HG03060 (cell line): ENCODE data around the gene BAIAP2.
"Not testable (repeated sequence)": the region's sequence is repeated elsewhere in the genome, so short reads cannot be mapped to it uniquely, and the experiment has no call there.

Experiments
- ATAC-seq: cut with Tn5 transposase; IDR thresholded peaks from one replicate; pipeline ENCODE4 v1.9.1; 2021; ENCODE audit warnings: low read depth, moderate number of reproducible peaks; ENCODE audit not compliant: unreplicated experiment

The BAIAP2 gene

DNA sequence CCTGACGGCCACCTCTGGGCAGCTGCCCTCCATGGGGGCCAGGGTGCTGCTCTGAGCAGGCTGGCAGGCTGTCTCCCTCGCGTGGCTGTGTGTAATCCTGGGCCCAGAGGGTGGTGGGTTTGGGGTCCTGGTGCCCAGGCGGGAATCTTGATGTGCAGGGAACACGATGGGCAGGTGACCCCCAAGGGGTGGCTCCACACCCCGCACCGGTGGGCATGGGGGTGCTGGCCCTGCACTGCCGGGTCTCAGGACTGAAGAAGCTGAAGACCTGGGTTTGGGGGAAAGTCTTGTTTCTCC lies 34.7 kb upstream of the BAIAP2 start:
- ATAC-seq, result no peak

DNA sequence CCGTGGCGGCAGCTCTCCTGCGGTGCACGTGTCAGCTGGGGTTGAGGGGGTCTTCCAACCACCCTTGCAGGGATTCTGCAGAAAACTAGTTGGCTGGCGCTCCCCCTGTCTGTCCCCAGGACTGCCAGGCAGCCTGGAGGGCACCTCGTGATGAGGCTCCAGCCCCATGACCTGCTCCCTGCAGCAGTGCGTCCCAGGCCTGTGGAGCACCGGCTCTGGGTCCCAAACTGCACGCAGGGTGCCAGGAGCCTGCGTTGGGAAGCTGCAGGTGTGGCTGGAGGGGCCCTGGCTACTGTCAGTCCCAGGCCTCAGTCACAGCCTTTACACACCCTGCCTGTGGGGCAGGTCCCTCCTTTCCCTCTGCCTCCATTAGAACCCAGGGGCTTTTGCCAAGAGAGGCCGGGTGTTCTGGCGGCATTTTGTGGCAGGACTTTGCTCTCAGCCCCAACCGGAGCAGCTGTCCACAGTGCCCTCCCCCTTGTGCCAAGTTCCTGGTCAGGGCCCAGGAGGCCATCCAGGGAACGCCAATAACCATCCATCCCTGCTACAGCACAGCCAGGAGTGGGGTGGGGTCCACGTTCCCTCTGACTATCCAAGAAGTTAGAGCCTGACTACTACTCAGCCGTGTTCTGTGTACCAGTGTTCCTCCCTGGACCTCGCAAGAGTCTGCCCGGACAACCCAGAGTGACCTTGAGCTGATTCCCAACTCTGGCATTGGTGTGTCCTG lies 34.2 kb upstream of the BAIAP2 start:
- ATAC-seq, result no peak

DNA sequence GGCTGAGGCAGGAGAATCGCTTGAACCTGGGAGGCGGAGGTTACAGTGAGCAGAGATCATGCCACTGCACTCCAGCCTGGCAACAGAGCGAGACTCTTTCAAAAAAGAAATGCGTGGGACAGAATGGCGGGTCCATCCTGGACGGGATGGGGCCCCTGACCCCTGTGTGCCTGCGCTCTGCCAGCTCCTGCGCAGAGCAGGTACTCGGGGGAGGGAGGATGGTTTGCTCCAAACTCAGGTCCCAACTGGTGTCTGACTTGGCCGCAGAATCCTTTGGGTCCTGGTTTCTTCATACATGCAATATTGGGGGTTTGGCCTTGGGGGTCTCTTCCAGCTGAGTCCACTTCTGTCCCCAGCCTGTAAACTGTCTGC lies 33.0 kb upstream of the BAIAP2 start:
- no peak for ATAC-seq

DNA sequence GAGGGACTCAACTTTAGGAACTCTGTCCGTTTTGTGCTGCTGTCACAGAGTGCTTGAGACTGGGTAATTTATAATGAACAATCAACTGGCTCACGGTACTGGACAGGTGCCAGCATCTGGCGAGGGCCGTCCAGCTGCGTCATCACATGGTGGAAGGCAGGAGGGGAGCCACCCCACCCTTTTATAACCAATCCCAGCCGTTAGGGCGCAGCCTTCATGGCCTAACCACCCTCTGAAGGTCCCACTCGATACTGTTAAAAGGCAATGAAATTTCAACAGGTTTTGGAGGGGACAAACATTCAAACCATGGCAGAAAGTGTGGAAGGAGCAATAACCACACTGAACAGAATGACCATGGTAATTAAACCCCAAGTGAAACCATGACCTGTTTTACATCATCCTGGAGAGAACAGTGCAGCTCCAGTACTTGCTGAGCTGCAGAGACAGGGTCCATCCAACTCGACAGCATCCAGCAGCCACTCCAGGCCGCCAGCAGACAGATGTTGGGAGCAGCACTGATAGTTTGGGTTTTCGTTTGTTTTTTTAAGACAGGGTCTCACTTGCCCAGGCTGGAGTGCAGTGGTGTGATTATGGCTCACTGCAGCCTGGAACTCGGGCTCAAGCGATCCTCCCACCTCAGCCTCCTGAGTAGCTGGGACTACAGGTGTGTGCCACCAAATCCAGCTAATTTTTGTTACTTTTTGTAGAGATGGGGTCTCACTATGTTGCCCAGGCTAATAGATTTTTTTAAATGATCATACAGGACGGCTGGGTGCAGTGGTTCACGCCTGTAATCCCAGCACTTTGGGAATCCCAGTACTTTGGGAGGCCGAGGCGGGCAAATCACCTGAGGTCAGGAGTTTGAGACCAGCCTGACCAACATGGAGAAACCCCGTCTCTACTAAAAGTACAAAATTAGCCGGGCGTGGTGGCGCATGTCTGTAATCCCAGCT lies 32.3 kb upstream of the BAIAP2 start:
- no peak for ATAC-seq

DNA sequence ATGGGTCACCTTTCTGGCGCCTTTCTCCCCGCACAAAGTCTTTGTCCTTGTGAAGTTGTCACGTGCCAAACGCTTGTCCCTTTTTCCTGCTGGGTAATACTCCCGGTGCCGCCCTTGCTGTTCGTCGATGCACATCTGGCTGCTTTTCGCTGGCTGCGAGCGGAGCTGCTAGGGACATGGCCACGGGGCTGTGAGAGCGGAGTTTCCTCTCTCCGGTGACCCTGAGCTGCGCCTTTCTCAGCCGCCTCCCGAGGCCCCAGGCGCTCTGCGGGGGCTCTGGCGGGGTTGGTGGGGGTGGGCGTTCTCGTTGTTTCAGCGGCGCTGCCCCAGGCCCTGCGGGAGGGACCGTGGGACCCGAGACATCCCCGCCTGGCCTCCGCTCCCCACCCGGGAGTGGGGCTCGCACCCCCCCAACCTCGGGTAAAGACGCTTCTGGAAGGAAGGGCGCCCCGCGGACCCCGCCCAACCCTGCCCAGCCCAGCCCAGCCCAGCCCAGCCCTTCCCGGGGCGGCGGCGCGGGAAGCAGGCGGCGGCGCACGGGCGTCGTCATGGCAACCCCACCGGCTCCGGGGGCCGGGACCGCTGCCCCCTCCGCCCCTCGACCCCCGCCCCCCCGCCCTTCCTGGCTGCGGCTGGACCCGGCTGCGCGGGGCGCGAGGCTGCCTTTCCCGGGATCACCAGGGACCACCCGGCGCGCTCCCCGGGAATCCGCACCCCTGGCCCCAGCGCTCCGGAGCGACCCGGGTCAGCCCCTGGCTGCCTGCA lies 31.1 kb upstream of the BAIAP2 start:
- ATAC-seq, result no peak

DNA sequence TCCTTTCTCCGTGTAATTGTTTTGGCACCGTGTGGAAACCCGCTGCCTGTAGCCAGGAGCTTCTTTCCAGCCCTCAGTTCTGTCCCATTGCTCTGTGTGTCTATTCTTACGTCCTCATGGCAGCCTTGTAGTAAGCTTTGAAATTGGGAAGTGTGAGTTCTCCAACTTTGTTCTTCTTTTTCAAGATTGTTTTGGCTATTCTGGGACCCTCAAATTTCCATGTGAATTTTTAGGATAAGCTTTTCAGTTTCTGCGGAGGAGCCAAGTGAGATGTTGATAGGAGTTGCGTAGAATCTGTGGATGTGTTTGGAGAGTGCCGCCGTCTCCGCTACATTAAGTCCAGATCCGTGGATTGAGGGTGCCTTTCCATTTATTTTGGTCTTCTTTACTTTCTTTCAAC lies 28.1 kb upstream of the BAIAP2 start:
- ATAC-seq, result no peak

DNA sequence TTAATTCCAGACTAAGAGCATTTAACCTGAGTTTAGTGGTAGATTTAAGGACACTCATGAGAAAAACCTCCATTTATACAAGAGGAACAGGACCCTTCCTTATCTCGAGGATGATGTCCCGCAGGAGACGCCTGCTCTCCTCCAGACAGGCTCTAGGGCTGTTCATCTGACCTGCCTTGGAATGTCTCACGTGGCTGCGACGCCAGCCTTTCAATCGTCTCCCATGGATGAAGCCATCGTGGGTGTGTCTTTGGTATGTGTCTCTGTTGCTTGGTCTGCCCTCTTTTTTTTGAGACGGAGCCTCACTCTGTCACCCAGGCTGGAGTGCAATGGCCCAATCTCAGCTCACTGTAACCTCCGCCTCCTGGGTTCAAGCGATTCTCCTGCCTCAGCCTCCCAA lies 26.8 kb upstream of the BAIAP2 start:
- ATAC-seq, result no peak

DNA sequence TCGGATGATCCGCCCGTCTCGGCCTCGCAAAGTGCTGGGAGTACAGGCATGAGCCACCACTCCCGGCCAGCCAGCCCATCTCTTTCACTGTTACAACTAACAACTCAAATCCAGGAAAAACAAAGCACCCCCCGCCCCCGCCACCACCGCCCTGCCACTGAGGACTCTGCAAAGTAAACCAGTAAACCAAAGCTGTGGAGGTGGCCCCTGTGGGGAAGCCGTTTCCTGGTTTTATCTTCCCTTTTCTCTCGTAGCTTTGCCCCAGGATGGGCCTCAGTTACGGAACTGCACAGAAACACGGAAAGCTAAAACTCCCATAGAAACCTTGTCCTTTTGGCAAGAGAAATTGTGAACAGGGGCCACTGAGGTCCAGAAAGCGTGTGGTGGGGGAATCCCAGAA lies 25.8 kb upstream of the BAIAP2 start:
- no peak for ATAC-seq

DNA sequence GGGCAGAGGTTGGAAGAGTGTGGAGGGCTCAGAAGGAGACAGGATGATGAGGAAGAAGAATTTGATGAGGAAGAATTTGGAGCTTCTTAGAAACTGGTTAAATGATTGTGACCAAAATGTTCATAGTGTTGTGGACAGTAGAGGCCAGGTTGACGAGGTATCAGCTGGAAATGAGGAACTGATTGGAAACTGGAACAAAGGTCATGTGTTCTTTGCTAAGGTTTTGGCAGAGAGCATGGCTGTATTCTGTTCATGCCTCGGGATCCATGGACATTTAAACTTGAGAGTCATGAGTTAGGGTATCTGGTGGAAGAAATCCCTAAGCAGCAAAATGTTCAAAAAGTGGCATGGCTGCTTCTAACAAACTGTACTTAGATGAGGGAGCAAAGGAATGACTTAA lies 24.0 kb upstream of the BAIAP2 start:
- ATAC-seq, result no peak

DNA sequence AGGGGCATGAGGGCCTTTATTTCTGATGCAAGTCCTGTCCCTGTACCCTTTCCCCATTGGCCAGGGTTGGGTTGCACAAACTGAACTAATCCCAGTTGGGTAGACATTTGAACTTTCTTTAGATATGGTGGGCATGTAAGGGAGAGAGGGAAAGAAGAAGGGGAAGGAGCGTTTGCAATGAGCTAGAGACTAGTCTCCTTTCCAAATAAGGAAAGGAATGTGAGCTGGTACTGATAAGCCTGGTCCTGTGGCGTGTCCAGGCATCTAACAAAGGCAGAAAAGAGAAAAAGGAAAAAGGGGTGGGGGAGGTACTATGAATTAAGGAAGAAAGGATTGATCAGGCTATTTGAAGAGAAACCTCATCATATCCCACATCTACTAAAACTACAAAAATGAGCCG lies 23.0 kb upstream of the BAIAP2 start:
- no peak for ATAC-seq

DNA sequence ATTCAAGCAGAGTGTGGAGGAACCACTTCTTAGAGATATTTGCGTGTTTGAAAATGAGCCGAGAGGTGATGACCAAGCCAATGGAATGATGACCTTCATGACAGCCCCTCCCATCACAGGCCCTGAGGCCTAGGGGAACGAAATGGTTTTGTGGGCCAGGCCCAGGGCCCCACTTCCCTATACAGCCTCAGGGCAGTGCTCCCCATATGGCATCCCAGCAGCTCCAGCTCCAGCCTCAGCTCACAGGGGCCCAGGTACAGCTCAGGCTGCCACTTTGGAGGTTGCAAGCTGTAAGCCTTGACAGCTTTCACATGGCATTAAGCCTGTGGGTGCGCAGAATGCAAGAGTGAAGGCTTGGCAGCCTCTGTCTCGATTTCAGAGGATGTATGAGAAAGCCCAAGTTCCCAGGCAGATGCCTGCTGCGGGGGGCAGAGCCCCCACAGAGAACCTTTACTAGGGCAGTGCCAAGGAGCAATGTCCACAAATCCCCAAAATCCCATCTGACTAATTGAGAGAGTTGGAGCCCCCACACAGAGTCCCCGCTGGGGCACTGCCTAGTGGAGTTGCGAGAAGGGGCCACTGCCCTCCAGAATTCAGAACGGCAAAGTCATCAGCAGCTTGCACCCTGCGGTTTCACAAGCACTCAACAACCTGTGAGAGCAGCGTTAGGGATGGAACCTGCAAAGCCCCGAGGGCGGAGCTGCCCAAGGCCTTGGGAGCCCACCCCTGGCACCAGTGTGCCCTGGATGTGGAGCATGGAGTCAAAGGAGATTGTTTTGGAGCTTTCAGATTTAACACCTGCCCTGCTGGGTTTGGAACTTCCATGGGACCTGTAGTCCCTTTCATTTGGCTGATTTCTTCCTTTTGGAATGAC lies 22.1 kb upstream of the BAIAP2 start:
- no peak for ATAC-seq

DNA sequence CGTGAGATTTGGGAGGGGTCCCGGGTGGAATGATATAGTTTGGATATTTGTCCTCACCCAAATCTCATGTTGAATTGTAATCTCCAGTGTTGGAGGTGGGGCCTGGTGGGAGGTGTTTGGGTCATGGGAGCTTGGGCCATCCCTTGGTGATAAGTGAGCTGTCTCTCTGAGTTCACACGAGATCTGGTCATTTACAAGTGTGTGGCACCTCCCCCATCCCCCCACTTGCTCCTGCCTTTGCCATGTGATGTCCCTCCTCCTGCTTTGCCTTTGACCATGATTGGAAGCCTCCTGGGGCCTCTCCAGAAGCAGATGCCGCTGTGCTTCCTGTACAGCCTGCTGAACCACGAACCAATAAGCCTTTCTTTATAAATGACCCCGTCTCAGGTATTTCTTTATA lies 21.3 kb upstream of the BAIAP2 start:
- no peak for ATAC-seq

DNA sequence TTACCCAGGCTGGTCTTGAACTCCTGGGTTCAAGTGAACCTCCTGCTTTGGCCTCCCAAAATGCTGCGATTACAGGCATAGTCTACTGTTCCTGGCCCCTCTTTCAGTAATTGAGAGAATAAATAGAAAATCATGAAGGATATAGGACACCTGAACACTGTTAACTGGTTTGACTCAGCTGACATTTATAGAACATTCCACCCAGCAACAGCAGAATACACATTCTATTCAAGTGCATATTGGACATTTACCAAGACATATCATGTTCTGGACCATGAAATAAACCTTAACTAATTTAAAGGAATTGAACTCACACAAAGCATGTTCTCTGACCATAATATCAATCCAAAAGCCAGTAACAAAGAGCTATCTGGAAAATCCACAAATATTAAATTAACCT lies 19.8 kb upstream of the BAIAP2 start:
- no peak for ATAC-seq

DNA sequence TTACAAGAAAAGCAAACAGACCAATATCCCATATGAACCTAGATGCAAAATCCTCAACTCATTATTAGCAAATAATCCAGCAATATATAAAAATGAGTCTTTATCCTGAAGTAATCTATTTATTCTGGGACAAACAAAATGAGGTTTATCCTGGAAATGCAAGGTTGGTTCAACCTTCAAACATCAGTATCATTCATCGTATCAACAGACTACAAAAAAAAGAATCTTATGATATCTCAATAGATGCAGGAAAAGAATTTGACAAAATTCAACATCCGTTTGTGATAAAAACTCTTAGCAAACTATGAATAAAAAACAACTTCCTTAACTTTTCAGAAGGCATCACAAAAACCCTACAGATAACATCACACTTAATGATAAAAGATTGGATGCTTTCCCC lies 18.4 kb upstream of the BAIAP2 start:
- no peak for ATAC-seq

DNA sequence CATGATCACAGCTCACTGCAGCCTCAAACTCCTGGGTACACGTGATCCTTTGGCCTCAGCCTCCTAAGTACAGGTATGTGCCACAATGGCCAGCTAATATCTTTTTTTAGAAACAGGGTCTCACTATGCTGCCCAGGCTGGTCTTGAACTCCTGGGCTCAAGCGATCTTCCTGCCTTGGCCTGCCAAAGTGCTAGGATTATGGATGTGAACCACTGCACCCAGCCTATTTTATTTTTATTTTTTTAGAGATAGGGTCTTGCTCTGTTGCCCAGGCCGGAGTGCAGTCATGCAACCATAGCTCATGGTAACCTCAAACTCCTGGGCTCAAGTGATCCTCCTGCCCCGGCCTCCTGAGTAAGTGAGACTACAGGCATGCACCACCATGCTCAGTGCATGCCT lies 17.6 kb upstream of the BAIAP2 start:
- ATAC-seq, result not testable (repeated sequence)

DNA sequence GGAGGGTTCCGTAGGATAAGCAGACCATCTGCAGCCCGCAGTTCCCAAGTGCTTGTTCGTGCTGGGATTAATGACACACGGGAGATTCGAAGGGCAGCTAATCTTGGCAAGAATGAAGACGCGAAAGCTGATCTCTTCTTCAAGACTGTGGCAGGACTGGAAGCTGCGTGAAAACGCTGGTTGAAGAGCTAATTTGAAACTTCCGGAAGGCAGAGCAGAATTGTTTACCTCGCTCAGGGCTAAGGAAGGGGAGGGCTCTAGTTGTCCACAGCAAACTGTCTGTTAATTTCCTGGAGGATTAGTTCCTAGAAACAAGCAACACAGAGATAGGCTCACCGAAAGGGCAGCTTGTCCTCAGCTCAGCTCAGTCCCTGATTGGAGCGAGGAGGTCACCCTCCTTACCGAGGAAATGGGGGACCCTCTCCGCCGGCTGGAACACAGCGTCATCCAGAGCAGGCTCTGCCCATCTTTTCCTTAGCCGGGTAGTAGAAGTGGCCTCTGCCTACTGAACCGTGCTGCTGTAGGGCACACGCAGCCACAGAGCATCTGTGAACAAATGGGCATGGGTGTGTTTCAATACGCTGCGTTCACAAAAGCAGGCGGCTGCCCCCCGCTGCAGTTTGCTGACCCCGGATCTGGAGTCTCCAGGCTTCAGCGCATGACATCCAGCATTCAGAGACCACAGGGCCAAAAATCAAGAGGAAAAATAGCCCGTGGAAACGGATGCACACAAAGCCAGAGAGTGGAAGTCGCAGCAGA lies 16.7 kb upstream of the BAIAP2 start:
- ATAC-seq, result no peak

DNA sequence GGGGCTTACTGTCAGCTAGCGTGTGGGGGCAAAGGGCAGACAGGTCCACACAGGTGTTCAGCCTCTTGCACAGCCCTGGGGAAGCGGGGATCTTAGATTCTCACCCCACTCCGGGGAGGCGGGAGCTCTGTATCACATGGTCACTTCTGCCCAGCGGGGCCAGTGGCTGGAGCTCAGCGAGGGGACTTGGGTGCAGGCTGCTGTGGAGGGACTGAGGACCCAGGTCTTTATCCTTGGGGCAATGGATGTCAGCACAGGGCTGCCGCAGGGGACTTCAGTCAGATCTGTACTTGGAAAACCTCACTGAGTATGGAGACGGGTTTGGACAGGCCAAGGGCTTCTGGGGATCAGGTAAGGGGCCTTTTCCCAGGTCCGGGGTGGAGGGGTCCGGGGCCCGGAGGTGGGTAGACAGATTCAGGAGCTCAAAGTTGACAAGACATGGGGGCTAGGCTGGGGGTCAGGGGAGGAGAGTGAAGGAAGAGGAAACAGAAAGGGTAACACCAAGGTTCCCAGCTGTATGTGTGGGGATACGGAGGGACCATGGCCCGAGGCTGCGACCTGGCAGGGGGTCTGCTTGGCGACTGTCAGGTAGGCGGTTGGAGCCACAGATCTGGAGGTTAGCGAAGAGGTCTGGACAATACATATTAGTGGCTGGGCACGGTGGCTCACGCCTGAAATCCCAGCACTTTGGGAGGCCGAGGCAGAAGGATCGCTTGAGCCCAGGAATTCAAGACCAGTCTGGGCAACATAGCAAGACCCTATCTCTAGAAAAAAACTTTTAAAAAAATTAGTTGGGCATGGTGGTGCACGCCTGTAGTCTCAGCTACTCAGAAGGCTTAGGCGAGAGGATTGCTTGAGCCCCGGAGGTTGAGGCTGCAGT lies 15.1 kb upstream of the BAIAP2 start:
- no peak for ATAC-seq

DNA sequence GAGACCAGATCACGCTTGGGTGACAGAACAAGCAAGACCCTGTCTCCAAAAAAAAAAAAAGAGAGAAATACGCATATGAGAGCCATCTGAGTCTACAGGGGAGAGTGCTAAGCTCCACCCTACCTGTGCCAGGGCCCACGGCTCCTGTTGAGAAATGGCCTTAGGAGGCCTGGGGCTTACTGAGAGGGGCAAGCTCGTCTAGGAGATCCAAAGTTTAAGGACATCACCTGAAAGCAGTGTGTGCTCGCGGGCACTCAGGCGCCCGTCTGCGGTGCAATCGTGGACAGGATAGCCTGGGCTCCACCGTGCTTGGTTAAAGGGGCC lies 14.5 kb upstream of the BAIAP2 start:
- ATAC-seq, result no peak
